Measurements from ENCODE around the gene ARL14EP. TPM values are rescaled to one million over a fixed set of nuclear protein-coding genes. Genes with fewer than 3 reads are reported as not detected.

The ARL14EP gene
- total RNA-seq, 1 donor from 2014 or later: 25.1 TPM

DNA sequence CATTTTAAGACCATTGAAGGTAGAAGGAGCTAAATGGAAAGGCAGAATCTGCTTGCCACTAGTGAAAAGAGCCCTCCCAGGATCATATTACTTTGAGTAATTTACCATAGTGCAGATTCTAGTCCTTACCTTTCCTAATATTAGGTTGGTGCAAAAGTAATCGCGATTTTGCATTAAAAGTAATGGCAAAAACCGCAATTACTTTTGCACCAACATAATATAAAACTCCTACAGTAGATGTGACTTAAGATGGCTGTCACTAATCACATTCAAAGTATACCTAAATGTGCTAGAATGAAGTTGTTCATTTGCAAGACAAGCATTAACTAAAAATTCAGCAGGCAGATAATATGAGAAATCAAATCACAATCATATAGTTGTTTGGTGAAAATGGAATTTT, 38.1 kb upstream of the ARL14EP start:
- no peak for TF ChIP-seq CTCF (conservative IDR thresholded peaks at IDR 0.05)
- Mint-ChIP-seq H3K36me3 (ENCODE audit: low read depth) (no peaks in the 10 kb centered on the region), H3K27ac (ENCODE audit: unreplicated experiment) (no peak overlapping the region), H3K4me1 (peaks cover 6% of the 10 kb centered on the region), H3K4me3 (no peak overlapping the region), H3K27me3 (ENCODE audit: low read depth) (peaks cover 5% of the 10 kb centered on the region), H3K9me3 (peaks cover 5% of the 10 kb centered on the region)
- DNase-seq (ENCODE audit: low read depth, low spot score): no peak

- peaks cover 5% of the 10 kb centered on the region for H3K9me3 Mint-ChIP-seq
- TF ChIP-seq CTCF (conservative IDR thresholded peaks at IDR 0.05): no peak
- H3K27me3 Mint-ChIP-seq (ENCODE audit: low read depth): peaks cover 5% of the 10 kb centered on the region
- no peak for DNase-seq (ENCODE audit: low read depth, low spot score)
- no peak overlapping the region for H3K4me3 Mint-ChIP-seq
- peaks cover 6% of the 10 kb centered on the region for H3K4me1 Mint-ChIP-seq
- no peak overlapping the region for H3K27ac Mint-ChIP-seq (ENCODE audit: unreplicated experiment)
- H3K36me3 Mint-ChIP-seq (ENCODE audit: low read depth): no peaks in the 10 kb centered on the region
These were observed 37.3 kb upstream of the ARL14EP start for GRCh38 chr11:30285416-30286121.

- H3K27ac Mint-ChIP-seq (ENCODE audit: unreplicated experiment): no peak overlapping the region
These were observed 31.6 kb upstream of the ARL14EP start for GRCh38 chr11:30291331-30291730.

GRCh38 chr11:30292545-30292944, 30.4 kb upstream of the ARL14EP start:
- H3K4me1 Mint-ChIP-seq: no peaks in the 10 kb centered on the region
- H3K4me3 Mint-ChIP-seq: no peak overlapping the region
- H3K27ac Mint-ChIP-seq (ENCODE audit: unreplicated experiment): no peak overlapping the region
- TF ChIP-seq CTCF (conservative IDR thresholded peaks at IDR 0.05): no peak
- DNase-seq (ENCODE audit: low read depth, low spot score): no peak
- peaks cover 6% of the 10 kb centered on the region for H3K9me3 Mint-ChIP-seq
- peaks cover 3% of the 10 kb centered on the region for H3K27me3 Mint-ChIP-seq (ENCODE audit: low read depth)
- H3K36me3 Mint-ChIP-seq (ENCODE audit: low read depth): no peaks in the 10 kb centered on the region

More at GRCh38 chr11:30291331-30291730, 31.6 kb upstream of the ARL14EP start:
- Mint-ChIP-seq H3K9me3 (peaks cover 5% of the 10 kb centered on the region), H3K36me3 (ENCODE audit: low read depth) (no peaks in the 10 kb centered on the region), H3K27me3 (ENCODE audit: low read depth) (peaks cover 3% of the 10 kb centered on the region), H3K4me1 (peaks cover 6% of the 10 kb centered on the region), H3K4me3 (no peak overlapping the region)
- DNase-seq (ENCODE audit: low read depth, low spot score): no peak
- no peak for TF ChIP-seq CTCF (conservative IDR thresholded peaks at IDR 0.05)

- H3K27me3 Mint-ChIP-seq (ENCODE audit: low read depth): peaks cover 3% of the 10 kb centered on the region
These were observed 27.6 kb upstream of the ARL14EP start for GRCh38 chr11:30295178-30295885.

More at GRCh38 chr11:30295178-30295885, 27.6 kb upstream of the ARL14EP start:
- Mint-ChIP-seq H3K36me3 (ENCODE audit: low read depth) (peaks cover 5% of the 10 kb centered on the region), H3K4me1 (no peaks in the 10 kb centered on the region), H3K9me3 (peaks cover 16% of the 10 kb centered on the region), H3K27ac (ENCODE audit: unreplicated experiment) (no peak overlapping the region), H3K4me3 (no peak overlapping the region)
- TF ChIP-seq CTCF (conservative IDR thresholded peaks at IDR 0.05): no peak
- no peak for DNase-seq (ENCODE audit: low read depth, low spot score)
